ENCODE measurements around the gene RYR1.

The RYR1 gene

GRCh38 chr19:38441657-38442348, 8.3 kb downstream of the RYR1 start:
- H4K20me1 ChIP-seq (ENCODE audit: insufficient read depth, low read length): no peaks in the 10 kb centered on the region
- H3K27me3 ChIP-seq (replicated peaks; ENCODE audit: insufficient read depth, low read length): peaks cover 73% of the 10 kb centered on the region
- no peak for DNase-seq
- H3K9me2 ChIP-seq (replicated peaks; ENCODE audit: insufficient read depth, low read length): no peaks in the 10 kb centered on the region
- H3K36me3 ChIP-seq (replicated peaks; ENCODE audit: insufficient read depth, low read length): no peaks in the 10 kb centered on the region
- no peak overlapping the region for H3K27ac ChIP-seq (ENCODE audit: low read length)
- H3K4me1 ChIP-seq (ENCODE audit: low read length): no peaks in the 10 kb centered on the region
- H3K9me3 ChIP-seq (replicated peaks; ENCODE audit: insufficient read depth, low read length): no peaks in the 10 kb centered on the region
- no peaks in the 10 kb centered on the region for H3F3A ChIP-seq (ENCODE audit: insufficient read depth, low read length)
- H3K9ac ChIP-seq (ENCODE audit: low read length): no peak overlapping the region
- H2AFZ ChIP-seq (ENCODE audit: low read length): no peak overlapping the region
- TF ChIP-seq CTCF (IDR thresholded peaks at IDR 0.05; ENCODE audit: low read length): no peak
- TF ChIP-seq EZH2phosphoT487 (IDR thresholded peaks at IDR 0.05; ENCODE audit: low read length): no peak
- TF ChIP-seq EZH2 (optimal IDR thresholded peaks at IDR 0.05; ENCODE audit: low read depth, low read length): no peak
- H3K4me3 ChIP-seq (ENCODE audit: low read length): no peak overlapping the region
- no peaks in the 10 kb centered on the region for H3K79me2 ChIP-seq (ENCODE audit: low read length)
- H3K4me2 ChIP-seq (ENCODE audit: low read depth, low read length): no peak overlapping the region

- H3K36me3 ChIP-seq (replicated peaks; ENCODE audit: insufficient read depth, low read length): no peaks in the 10 kb centered on the region
- no peak overlapping the region for H3K27ac ChIP-seq (ENCODE audit: low read length)
- no peak overlapping the region for H3K4me2 ChIP-seq (ENCODE audit: low read depth, low read length)
- no peak overlapping the region for H3K9ac ChIP-seq (ENCODE audit: low read length)
- no peaks in the 10 kb centered on the region for H3K4me1 ChIP-seq (ENCODE audit: low read length)
- DNase-seq: no peak
- no peaks in the 10 kb centered on the region for H3K9me3 ChIP-seq (replicated peaks; ENCODE audit: insufficient read depth, low read length)
- H4K20me1 ChIP-seq (ENCODE audit: insufficient read depth, low read length): no peaks in the 10 kb centered on the region
- no peaks in the 10 kb centered on the region for H3K79me2 ChIP-seq (ENCODE audit: low read length)
- no peak overlapping the region for H2AFZ ChIP-seq (ENCODE audit: low read length)
- no peaks in the 10 kb centered on the region for H3K9me2 ChIP-seq (replicated peaks; ENCODE audit: insufficient read depth, low read length)
- TF ChIP-seq CTCF (IDR thresholded peaks at IDR 0.05; ENCODE audit: low read length) (no peak), EZH2 (optimal IDR thresholded peaks at IDR 0.05; ENCODE audit: low read depth, low read length) (no peak), EZH2phosphoT487 (IDR thresholded peaks at IDR 0.05; ENCODE audit: low read length) (no peak)
- H3K27me3 ChIP-seq (replicated peaks; ENCODE audit: insufficient read depth, low read length): peaks cover 68% of the 10 kb centered on the region
- no peaks in the 10 kb centered on the region for H3F3A ChIP-seq (ENCODE audit: insufficient read depth, low read length)
- H3K4me3 ChIP-seq (ENCODE audit: low read length): no peak overlapping the region
Measured at GRCh38 chr19:38442736-38443135, 9.2 kb downstream of the RYR1 start.

GRCh38 chr19:38443458-38443999, 10.0 kb downstream of the RYR1 start:
- Histone ChIP-seq H3K36me3 (replicated peaks; ENCODE audit: insufficient read depth, low read length) (no peaks in the 10 kb centered on the region), H3K27me3 (replicated peaks; ENCODE audit: insufficient read depth, low read length) (peaks cover 69% of the 10 kb centered on the region), H4K20me1 (ENCODE audit: insufficient read depth, low read length) (no peaks in the 10 kb centered on the region), H3K27ac (ENCODE audit: low read length) (no peak overlapping the region), H3K4me3 (ENCODE audit: low read length) (no peak overlapping the region), H3K4me2 (ENCODE audit: low read depth, low read length) (no peak overlapping the region), H3K9me3 (replicated peaks; ENCODE audit: insufficient read depth, low read length) (no peaks in the 10 kb centered on the region), H3K79me2 (ENCODE audit: low read length) (no peaks in the 10 kb centered on the region), H3K9me2 (replicated peaks; ENCODE audit: insufficient read depth, low read length) (no peaks in the 10 kb centered on the region), H3F3A (ENCODE audit: insufficient read depth, low read length) (no peaks in the 10 kb centered on the region), H3K4me1 (ENCODE audit: low read length) (no peaks in the 10 kb centered on the region), H2AFZ (ENCODE audit: low read length) (no peak overlapping the region), H3K9ac (ENCODE audit: low read length) (no peak overlapping the region)
- no peak for DNase-seq
- TF ChIP-seq EZH2phosphoT487 (IDR thresholded peaks at IDR 0.05; ENCODE audit: low read length) (no peak), EZH2 (optimal IDR thresholded peaks at IDR 0.05; ENCODE audit: low read depth, low read length) (no peak), CTCF (IDR thresholded peaks at IDR 0.05; ENCODE audit: low read length) (no peak)

All from MM.1S (cell line).